Brain microvascular endothelial cell (primary cell): ENCODE measurements around the gene SLC8A1.

Source experiments
- DNase-seq: peaks from one replicate; pipeline ENCODE4 v3.0.0-alpha.2; 2020
- H3K27ac ChIP-seq: fragments of 250-450 bp; sonication (Bioruptor Pico); 2 replicates; pipeline ENCODE4 v1.5.1; 2020; ENCODE audit warnings: mild to moderate bottlenecking, moderate library complexity
- H3K27me3 ChIP-seq: fragments of 250-450 bp; sonication (Bioruptor Pico); replicated peaks from 2 replicates; pipeline ENCODE4 v1.5.1; 2020; ENCODE audit warnings: mild to moderate bottlenecking
- H3K36me3 ChIP-seq: fragments of 250-450 bp; sonication (Bioruptor Pico); replicated peaks from 2 replicates; pipeline ENCODE4 v1.5.1; 2020; ENCODE audit warnings: mild to moderate bottlenecking
- H3K4me3 ChIP-seq: 2 replicates; pipeline ENCODE4 v1.5.1; 2011; ENCODE audit warnings: low read depth, mild to moderate bottlenecking, control low read depth, low read length, moderate library complexity
- CTCF ChIP-seq: IDR thresholded peaks from 2 replicates; pipeline ENCODE4 v1.5.1; 2011; ENCODE audit warnings: low read depth, mild to moderate bottlenecking, moderate library complexity, low read length, control low read depth, inconsistent platforms; ENCODE audit errors: missing control alignments
- in situ Hi-C: cut with HindIII; loops from 2 replicates; pipeline ENCODE4 v1.10.0; 2017; ENCODE audit warnings: low sequenced_read_pairs, low pct_ligation_motif_present

Gene SLC8A1

DNA sequence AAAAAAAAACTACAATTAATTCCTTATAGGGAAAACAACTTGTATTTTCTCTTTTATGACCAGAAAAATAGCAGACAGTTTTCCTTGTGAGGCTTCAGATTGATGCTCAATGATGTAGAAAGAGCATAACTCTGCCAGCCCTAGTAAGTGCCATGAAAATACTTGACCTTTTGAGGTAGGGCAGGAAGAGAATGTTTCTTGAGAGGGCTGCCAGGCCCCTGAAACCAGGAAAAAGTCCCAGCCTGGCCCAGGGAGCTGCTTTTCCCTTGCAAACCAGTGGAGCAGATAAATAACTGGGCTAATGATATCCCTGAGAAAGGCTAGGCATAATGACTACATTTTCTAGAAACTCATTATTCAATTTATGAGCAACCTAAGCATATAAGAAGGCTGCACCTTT lies 126.8 kb downstream of the SLC8A1 start:
- no peaks in the 10 kb centered on the region for H3K36me3 ChIP-seq
- no peak overlapping the region for H3K4me3 ChIP-seq
- no peak for DNase-seq
- no peak overlapping the region for H3K27ac ChIP-seq
- no peaks in the 10 kb centered on the region for H3K27me3 ChIP-seq
- in situ Hi-C loops, result no loop called here
- no peak for TF ChIP-seq CTCF

DNA sequence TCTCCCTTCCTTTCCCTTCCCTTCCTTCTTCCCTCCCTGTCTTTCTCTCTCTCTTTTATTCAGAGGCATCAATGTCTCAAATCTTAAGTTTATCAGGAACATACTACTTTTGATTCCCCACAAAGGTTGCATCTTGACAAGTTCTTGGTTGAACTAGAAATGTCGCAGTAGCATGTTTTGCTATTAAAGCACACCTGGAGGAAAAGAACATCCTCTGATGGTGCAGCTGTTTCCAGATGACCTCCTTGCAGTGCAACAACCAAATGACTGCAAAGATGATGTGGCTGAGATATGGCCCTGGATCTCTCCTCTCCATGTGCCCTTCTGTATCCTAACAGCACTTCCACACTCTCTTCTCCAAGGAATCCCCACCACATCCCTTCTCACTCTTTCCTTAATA lies 127.2 kb downstream of the SLC8A1 start:
- Histone ChIP-seq H3K27me3 (no peaks in the 10 kb centered on the region), H3K27ac (no peak overlapping the region), H3K4me3 (no peak overlapping the region), H3K36me3 (no peaks in the 10 kb centered on the region)
- in situ Hi-C loops, result no loop called here
- TF ChIP-seq CTCF, result no peak
- DNase-seq, result no peak

DNA sequence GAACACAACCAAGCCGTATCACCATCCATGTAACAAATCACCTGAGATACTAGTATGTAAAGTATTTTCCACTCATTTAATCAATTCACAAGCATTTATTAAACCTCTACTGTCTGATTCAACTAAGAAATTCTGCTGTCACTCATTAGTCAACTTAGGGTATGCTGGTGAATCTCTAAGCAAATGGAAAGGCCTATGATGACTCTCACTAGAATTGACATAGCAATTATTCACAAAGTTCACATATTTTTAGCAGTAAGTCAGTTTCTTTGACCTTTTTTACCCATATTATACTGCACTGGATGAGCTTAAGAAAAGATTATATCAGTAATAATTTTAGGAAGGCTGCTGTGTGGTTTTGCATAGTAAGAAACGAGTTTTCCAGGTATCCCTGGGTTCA lies 130.1 kb downstream of the SLC8A1 start:
- in situ Hi-C loops, result no loop called here
- Histone ChIP-seq H3K27me3 (no peaks in the 10 kb centered on the region), H3K4me3 (no peak overlapping the region), H3K36me3 (no peaks in the 10 kb centered on the region), H3K27ac (no peak overlapping the region)
- no peak for TF ChIP-seq CTCF
- no peak for DNase-seq

- in situ Hi-C loops, result no loop called here
- Histone ChIP-seq H3K27me3 (no peaks in the 10 kb centered on the region), H3K4me3 (no peak overlapping the region), H3K36me3 (no peaks in the 10 kb centered on the region), H3K27ac (no peak overlapping the region)
- TF ChIP-seq CTCF, result no peak
- no peak for DNase-seq
Measured at GRCh38 chr2:40321016-40321623, 130.8 kb downstream of the SLC8A1 start.

GRCh38 chr2:40318921-40319320 lies 133.0 kb downstream of the SLC8A1 start:
- Histone ChIP-seq H3K36me3 (no peaks in the 10 kb centered on the region), H3K27me3 (no peaks in the 10 kb centered on the region), H3K4me3 (no peak overlapping the region), H3K27ac (no peak overlapping the region)
- TF ChIP-seq CTCF, result no peak
- DNase-seq, result no peak
- in situ Hi-C loops, result no loop called here

- in situ Hi-C loops, result no loop called here
- TF ChIP-seq CTCF, result no peak
- no peak for DNase-seq
- H3K27ac ChIP-seq, result no peak overlapping the region
- no peak overlapping the region for H3K4me3 ChIP-seq
- no peaks in the 10 kb centered on the region for H3K27me3 ChIP-seq
- H3K36me3 ChIP-seq, result no peaks in the 10 kb centered on the region
Measured at GRCh38 chr2:40317761-40318160, 134.1 kb downstream of the SLC8A1 start.
